Neuronal stem cell (in vitro differentiated cells): Measurements from ENCODE around the gene SOCS6.

ENCODE experiments used
- DNase-seq: peaks from one replicate; pipeline ENCODE4 v3.0.0-alpha.2; 2013; ENCODE audit warnings: low spot score
- H2AFZ ChIP-seq: one replicate; pipeline ENCODE4 v1.6.1; 2013; ENCODE audit warnings: mild to moderate bottlenecking, low read length, inconsistent platforms
- H2AK5ac ChIP-seq: 2 replicates; pipeline ENCODE4 v1.6.1; 2013; ENCODE audit warnings: low read depth, mild to moderate bottlenecking, inconsistent platforms, low read length, moderate library complexity, mixed read lengths
- H2BK120ac ChIP-seq: 2 replicates; pipeline ENCODE4 v1.6.1; 2013; ENCODE audit warnings: low read depth, mild to moderate bottlenecking, inconsistent platforms, low read length, moderate library complexity, mixed read lengths
- H2BK12ac ChIP-seq: one replicate; pipeline ENCODE4 v1.6.1; 2013; ENCODE audit warnings: low read length, inconsistent platforms
- H2BK15ac ChIP-seq: 2 replicates; pipeline ENCODE4 v1.6.1; 2013; ENCODE audit warnings: mild to moderate bottlenecking, low read length, inconsistent platforms, mixed read lengths
- H2BK5ac ChIP-seq: one replicate; pipeline ENCODE4 v1.6.1; 2013; ENCODE audit warnings: inconsistent platforms, mild to moderate bottlenecking, low read length, moderate library complexity
- H3K14ac ChIP-seq: one replicate; pipeline ENCODE4 v1.6.1; 2013; ENCODE audit warnings: low read length, inconsistent platforms
- H3K18ac ChIP-seq: 2 replicates; pipeline ENCODE4 v1.6.1; 2013; ENCODE audit warnings: low read length, inconsistent platforms
- H3K23ac ChIP-seq: 2 replicates; pipeline ENCODE4 v1.6.1; 2013; ENCODE audit warnings: low read depth, mild to moderate bottlenecking, mixed read lengths, low read length, inconsistent platforms; ENCODE audit not compliant: poor library complexity
- H3K27ac ChIP-seq: replicated peaks from 3 replicates; pipeline ENCODE4 v1.5.1; 2013; ENCODE audit warnings: low read length, inconsistent platforms
- H3K27me3 ChIP-seq, 3 experiments: 2 replicates each; pipeline ENCODE4 v1.6.1; 2013; ENCODE audit warnings: low read length in 3 of 3, mild to moderate bottlenecking in 2 of 3, inconsistent platforms in 1 of 3, low read depth in 1 of 3, mixed read lengths in 1 of 3, moderate library complexity in 1 of 3; ENCODE audit not compliant: control insufficient read depth in 3 of 3, insufficient read depth in 3 of 3
- H3K36me3 ChIP-seq, 2 donors: replicated peaks in 1 of 2; 2 replicates each; pipeline ENCODE4 v1.6.1; 2013; ENCODE audit warnings: low read length in 2 of 2; ENCODE audit not compliant: control insufficient read depth in 2 of 2, insufficient read depth in 2 of 2
- H3K4ac ChIP-seq: 2 replicates; pipeline ENCODE4 v1.6.1; 2013; ENCODE audit warnings: inconsistent platforms, mild to moderate bottlenecking, low read length, moderate library complexity
- H3K4me1 ChIP-seq, 2 donors: 1 replicate in 1 of 2; 2 replicates in 1 of 2; pipeline ENCODE4 v1.6.1; 2013; ENCODE audit warnings: low read length in 2 of 2, low read depth in 1 of 2; ENCODE audit not compliant: control insufficient read depth in 2 of 2, insufficient read depth in 1 of 2
- H3K4me2 ChIP-seq: one replicate; pipeline ENCODE4 v1.6.1; 2013; ENCODE audit warnings: mild to moderate bottlenecking, low read length, inconsistent platforms; ENCODE audit not compliant: insufficient read depth, poor library complexity, severe bottlenecking
- H3K4me3 ChIP-seq, 2 donors: 2 replicates each; pipeline ENCODE4 v1.5.1; 2013; ENCODE audit warnings: low read length in 2 of 2, mild to moderate bottlenecking in 2 of 2, inconsistent platforms in 1 of 2, moderate library complexity in 1 of 2
- H3K79me1 ChIP-seq: one replicate; pipeline ENCODE4 v1.6.1; 2013; ENCODE audit warnings: low read depth, mild to moderate bottlenecking, inconsistent platforms, low read length, moderate library complexity
- H3K9ac ChIP-seq: one replicate; pipeline ENCODE4 v1.6.1; 2013; ENCODE audit warnings: mild to moderate bottlenecking, low read depth, low read length, inconsistent platforms; ENCODE audit not compliant: poor library complexity
- H3K9me3 ChIP-seq, 2 donors: replicated peaks in 1 of 2; 2 replicates each; pipeline versions ENCODE3 to v1.6.1; 2013; ENCODE audit warnings: low read length in 2 of 2, mild to moderate bottlenecking in 2 of 2, inconsistent platforms in 1 of 2, low read depth in 1 of 2, mixed read lengths in 1 of 2, moderate library complexity in 1 of 2; ENCODE audit not compliant: control insufficient read depth in 2 of 2, insufficient read depth in 1 of 2
- H4K8ac ChIP-seq: one replicate; pipeline ENCODE4 v1.6.1; 2013; ENCODE audit warnings: low read depth, mild to moderate bottlenecking, inconsistent platforms, low read length, moderate library complexity
- H4K91ac ChIP-seq: one replicate; pipeline ENCODE4 v1.6.1; 2013; ENCODE audit warnings: low read length, low read depth, mild to moderate bottlenecking, inconsistent platforms; ENCODE audit not compliant: poor library complexity
- WGBS, 2 donors: extraction: QIAGEN DNeasy Blood & Tissue Kit; methylation state at CpG; one replicate each; pipeline ENCODE4 v1.1.7; 2013; ENCODE audit warnings: missing lambda C conversion rate in 2 of 2, mixed read lengths in 1 of 2; ENCODE audit not compliant: insufficient read length in 2 of 2, insufficient replicate concordance in 1 of 2; ENCODE audit errors: extremely low coverage in 2 of 2; 5-methylcytosine and 5-hydroxymethylcytosine counted together

SOCS6 gene

GRCh38 chr18:70334728-70335329, 46.0 kb downstream of the SOCS6 start:
- no peak overlapping the region for H2AFZ ChIP-seq
- H3K4me3 ChIP-seq = no peak overlapping the region
- H3K4ac ChIP-seq = no peak overlapping the region
- no CpG with 5 or more reads among the region's 5 CpGs for WGBS, 2 donors
- no peak overlapping the region for H2BK120ac ChIP-seq
- H2BK15ac ChIP-seq = no peak overlapping the region
- H3K36me3 ChIP-seq = peaks cover 0 to 5% of the 10 kb centered on the region in 2 donors
- no peak for DNase-seq
- H2BK5ac ChIP-seq = no peak overlapping the region
- H3K9me3 ChIP-seq = peaks cover 0 to 5% of the 10 kb centered on the region in 2 donors
- H3K79me1 ChIP-seq = no peaks in the 10 kb centered on the region
- no peak overlapping the region for H2BK12ac ChIP-seq
- no peak overlapping the region for H3K9ac ChIP-seq
- H3K27me3 ChIP-seq = no peaks in the 10 kb centered on the region
- H2AK5ac ChIP-seq = no peak overlapping the region
- H3K18ac ChIP-seq = no peak overlapping the region
- no peak overlapping the region for H4K91ac ChIP-seq
- no peak overlapping the region for H3K27ac ChIP-seq
- H3K4me1 ChIP-seq = no peaks in the 10 kb centered on the region
- no peak overlapping the region for H3K14ac ChIP-seq
- no peak overlapping the region for H3K4me2 ChIP-seq
- no peak overlapping the region for H4K8ac ChIP-seq
- no peak overlapping the region for H3K23ac ChIP-seq

- Histone ChIP-seq H3K27ac (no peak overlapping the region), H3K4me1 (no peaks in the 10 kb centered on the region), H2AFZ (no peak overlapping the region), H2AK5ac (no peak overlapping the region), H3K27me3 (no peaks in the 10 kb centered on the region), H2BK120ac (no peak overlapping the region), H2BK12ac (no peak overlapping the region), H3K4me2 (no peak overlapping the region), H3K4me3 (no peak overlapping the region), H4K8ac (no peak overlapping the region), H3K23ac (no peak overlapping the region), H4K91ac (no peak overlapping the region), H2BK15ac (no peak overlapping the region), H3K18ac (no peak overlapping the region), H3K14ac (no peak overlapping the region), H3K9me3 (peaks cover 0 to 5% of the 10 kb centered on the region in 2 donors), H3K36me3 (peaks cover 0 to 5% of the 10 kb centered on the region in 2 donors), H3K79me1 (no peaks in the 10 kb centered on the region), H3K9ac (no peak overlapping the region), H3K4ac (no peak overlapping the region), H2BK5ac (no peak overlapping the region)
- WGBS, 2 donors = no CpG with 5 or more reads among the region's 5 CpGs
- no peak for DNase-seq
Measured at GRCh38 chr18:70335892-70336726, 47.3 kb downstream of the SOCS6 start.

GRCh38 chr18:70337139-70337972, 48.5 kb downstream of the SOCS6 start:
- no peak overlapping the region for H2AFZ ChIP-seq
- no peak overlapping the region for H2BK15ac ChIP-seq
- no peak overlapping the region for H4K91ac ChIP-seq
- H3K27ac ChIP-seq = no peak overlapping the region
- no peak overlapping the region for H3K4me3 ChIP-seq
- no peak overlapping the region for H3K18ac ChIP-seq
- no peak overlapping the region for H2AK5ac ChIP-seq
- no peak overlapping the region for H3K23ac ChIP-seq
- no peak overlapping the region for H2BK12ac ChIP-seq
- H3K9me3 ChIP-seq = peaks cover 0 to 5% of the 10 kb centered on the region in 2 donors
- H3K4me2 ChIP-seq = no peak overlapping the region
- no peak overlapping the region for H3K4ac ChIP-seq
- no CpG with 5 or more reads among the region's 4 CpGs for WGBS, 2 donors
- no peak overlapping the region for H2BK5ac ChIP-seq
- peaks cover 0 to 5% of the 10 kb centered on the region in 2 donors for H3K36me3 ChIP-seq
- no peak overlapping the region for H2BK120ac ChIP-seq
- H3K9ac ChIP-seq = no peak overlapping the region
- no peaks in the 10 kb centered on the region for H3K79me1 ChIP-seq
- no peak overlapping the region for H3K14ac ChIP-seq
- H3K4me1 ChIP-seq = no peaks in the 10 kb centered on the region
- no peaks in the 10 kb centered on the region for H3K27me3 ChIP-seq
- DNase-seq = peak; percentile 6
- no peak overlapping the region for H4K8ac ChIP-seq

- no peak overlapping the region for H3K4me2 ChIP-seq
- H3K27ac ChIP-seq = no peak overlapping the region
- H3K9me3 ChIP-seq = peaks cover 0 to 3% of the 10 kb centered on the region in 2 donors
- no peak overlapping the region for H3K9ac ChIP-seq
- H2BK12ac ChIP-seq = no peak overlapping the region
- H4K8ac ChIP-seq = no peak overlapping the region
- peaks cover 0 to 5% of the 10 kb centered on the region in 2 donors for H3K36me3 ChIP-seq
- no peak overlapping the region for H4K91ac ChIP-seq
- no peak overlapping the region for H3K4me3 ChIP-seq
- H3K18ac ChIP-seq = no peak overlapping the region
- H2BK15ac ChIP-seq = no peak overlapping the region
- no peaks in the 10 kb centered on the region for H3K27me3 ChIP-seq
- H3K23ac ChIP-seq = no peak overlapping the region
- H2AK5ac ChIP-seq = no peak overlapping the region
- DNase-seq = no peak
- no peak overlapping the region for H2BK5ac ChIP-seq
- no peaks in the 10 kb centered on the region for H3K79me1 ChIP-seq
- no peak overlapping the region for H3K4ac ChIP-seq
- no peaks in the 10 kb centered on the region for H3K4me1 ChIP-seq
- no peak overlapping the region for H2BK120ac ChIP-seq
- H2AFZ ChIP-seq = no peak overlapping the region
- no peak overlapping the region for H3K14ac ChIP-seq
Measured at GRCh38 chr18:70338890-70339289, 50.0 kb downstream of the SOCS6 start.
